Panc1 (cell line): ENCODE data around the gene RNU6-7. TPM values are rescaled to one million over a fixed set of nuclear protein-coding genes. Genes with fewer than 3 reads are reported as not detected.

Experiments used
- ATAC-seq: fragments of 200-7000 bp; cut with Tn5 transposase; 2 replicates; pipeline ENCODE4 v1.9.1; 2020; ENCODE audit warnings: mild to moderate bottlenecking, moderate library complexity
- BruUV-seq: library from RNA; stranded (reverse); fragments of 400-500 nt; replicated peaks from 2 replicates; lab custom pipeline; 2021; lab: Mats Ljungman, UMichigan
- CTCF ChIA-PET: fragments of 300-600 bp; sonication (Branson Sonifier 250); formaldehyde crosslinking; loops from one replicate; lab custom pipeline; 2022; ENCODE audit warnings: antibody characterized with exemption; lab: Charles Lee
- POLR2A ChIA-PET: fragments of 300-600 bp; sonication (Branson Sonifier 250); formaldehyde crosslinking; loops from one replicate; lab custom pipeline; 2022; ENCODE audit warnings: antibody characterized with exemption; lab: Charles Lee
- DNase-seq: peaks from one replicate; pipeline ENCODE4 v3.0.0-alpha.2; 2010; ENCODE audit warnings: low read depth, low spot score
- H3K27ac ChIP-seq: 2 replicates; pipeline ENCODE4 v1.5.1; 2011; ENCODE audit warnings: mild to moderate bottlenecking, low read length, inconsistent platforms
- H3K27me3 ChIP-seq: fragments of 200-500 bp; sonication (Bioruptor generic); 2 replicates; pipeline ENCODE4 v1.6.0; 2014; ENCODE audit warnings: low read length, inconsistent platforms; ENCODE audit not compliant: control insufficient read depth, insufficient read depth
- H3K36me3 ChIP-seq: fragments of 200-500 bp; sonication (Bioruptor generic); 2 replicates; pipeline ENCODE4 v1.5.1; 2014; ENCODE audit warnings: inconsistent platforms, mild to moderate bottlenecking, low read length, moderate library complexity; ENCODE audit not compliant: control insufficient read depth, insufficient read depth
- H3K4me1 ChIP-seq: 2 replicates; pipeline ENCODE4 v1.5.1; 2011; ENCODE audit warnings: inconsistent platforms, mild to moderate bottlenecking, low read length, moderate library complexity; ENCODE audit not compliant: control insufficient read depth, insufficient read depth
- H3K4me3 ChIP-seq, 2 experiments: 2 replicates each; pipeline ENCODE4 v1.5.1; 2011 to 2012; ENCODE audit warnings: low read depth in 2 of 2, low read length in 2 of 2, mild to moderate bottlenecking in 2 of 2, inconsistent platforms in 1 of 2, moderate library complexity in 1 of 2
- H3K9me3 ChIP-seq: fragments of 200-500 bp; sonication (Bioruptor generic); 2 replicates; pipeline ENCODE4 v1.5.1; 2014; ENCODE audit warnings: low read depth, mild to moderate bottlenecking, inconsistent platforms, low read length, moderate library complexity; ENCODE audit not compliant: control insufficient read depth, insufficient read depth
- CTCF ChIP-seq: fragments of 450-650 bp; IDR thresholded peaks from 2 replicates; pipeline ENCODE4 v1.5.1; 2017; ENCODE audit warnings: mild to moderate bottlenecking
- POLR2AphosphoS5 ChIP-seq: IDR thresholded peaks from 2 replicates; pipeline ENCODE4 v1.6.1; 2012; ENCODE audit warnings: mild to moderate bottlenecking, low read depth, low read length, moderate library complexity
- REST ChIP-seq, 2 experiments: IDR thresholded peaks; 2 replicates each; pipeline ENCODE4 v1.6.1; 2011 to 2012; ENCODE audit warnings: low read depth in 2 of 2, control low read depth in 1 of 2, low read length in 1 of 2, mild to moderate bottlenecking in 1 of 2, moderate library complexity in 1 of 2; ENCODE audit not compliant: insufficient read depth in 1 of 2
- SIN3A ChIP-seq: IDR thresholded peaks from 2 replicates; pipeline ENCODE4 v1.6.1; 2012; ENCODE audit warnings: low read depth, mild to moderate bottlenecking, low read length, moderate library complexity, borderline replicate concordance; ENCODE audit not compliant: insufficient read depth
- TCF7L2 ChIP-seq: IDR thresholded peaks from 2 replicates; pipeline ENCODE4 v1.6.1; 2011; ENCODE audit warnings: mild to moderate bottlenecking, low read depth, low read length, inconsistent platforms
- in situ Hi-C: cut with HindIII; loops from 2 replicates; pipeline ENCODE4 v1.10.0; 2016; ENCODE audit warnings: low sequenced_read_pairs, low pct_unique_long_range_greater_than_20kb
- intact Hi-C: fragments of 100-400 bp; cut with micrococcal nuclease; formaldehyde crosslinking; loops from one replicate; pipeline ENCODE4 v1.10.0; 2022; ENCODE audit not compliant: unreplicated experiment
- total RNA-seq: library from RNA; stranded (reverse); gene quantifications from one replicate; pipeline ENCODE4 v1.2.1, GENCODE V29; 2021; ENCODE audit not compliant: unreplicated experiment

Gene RNU6-7
- total RNA-seq, 1 experiment from 2014 or later = not detected

- Histone ChIP-seq H3K27me3 (no peaks in the 10 kb centered on the region), H3K4me3 (no peak overlapping the region), H3K36me3 (no peaks in the 10 kb centered on the region), H3K9me3 (no peaks in the 10 kb centered on the region), H3K27ac (no peak overlapping the region), H3K4me1 (peaks cover 3% of the 10 kb centered on the region)
- in situ Hi-C loops = no loop called here
- ChIA-PET POLR2A (no interaction called here), CTCF (no interaction called here)
- TF ChIP-seq CTCF (no peak), TCF7L2 (no peak), POLR2AphosphoS5 (no peak), SIN3A (no peak), REST (IDR thresholded peaks at IDR 0.05; ENCODE audit: insufficient read depth in 1 of 2, low read depth in 2 of 2, low read length in 1 of 2) (no peak)
- ATAC-seq = no peak
- DNase-seq = no peak
- BruUV-seq = no TSS peak
- intact Hi-C loops = loop anchor here (10.0 kb wide), 1 partner anchor 131 kb away; the partner anchor contains the start of gene ARHGAP5
These were observed 3.7 kb downstream of the RNU6-7 start for GRCh38 chr14:32205554-32205953.

- Histone ChIP-seq H3K36me3 (no peaks in the 10 kb centered on the region), H3K27ac (no peak overlapping the region), H3K4me3 (no peak overlapping the region), H3K4me1 (peaks cover 3% of the 10 kb centered on the region; the same call in 1 of the 2 replicates), H3K9me3 (no peaks in the 10 kb centered on the region), H3K27me3 (no peaks in the 10 kb centered on the region)
- in situ Hi-C loops (no loop called here), intact Hi-C loops (loop anchor here (10.0 kb wide), 1 partner anchor 131 kb away; the partner anchor contains the start of gene ARHGAP5)
- ATAC-seq (no peak), DNase-seq (no peak)
- TF ChIP-seq POLR2AphosphoS5 = no peak
- no peak for TF ChIP-seq TCF7L2
- no peak for TF ChIP-seq REST (IDR thresholded peaks at IDR 0.05; ENCODE audit: insufficient read depth in 1 of 2, low read depth in 2 of 2, low read length in 1 of 2)
- TF ChIP-seq SIN3A = no peak
- TF ChIP-seq CTCF = no peak
- CTCF ChIA-PET = no interaction called here
- BruUV-seq = no TSS peak
- POLR2A ChIA-PET = no interaction called here
These were observed 4.1 kb downstream of the RNU6-7 start for GRCh38 chr14:32205984-32206383.
